Fibroblast of gingiva (primary cell): ENCODE measurements around the gene KRTAP20-4.

Experiments used
- DNase-seq: peaks from one replicate; pipeline ENCODE4 v3.0.0-alpha.2; 2011; ENCODE audit warnings: low read depth

Gene KRTAP20-4

DNA sequence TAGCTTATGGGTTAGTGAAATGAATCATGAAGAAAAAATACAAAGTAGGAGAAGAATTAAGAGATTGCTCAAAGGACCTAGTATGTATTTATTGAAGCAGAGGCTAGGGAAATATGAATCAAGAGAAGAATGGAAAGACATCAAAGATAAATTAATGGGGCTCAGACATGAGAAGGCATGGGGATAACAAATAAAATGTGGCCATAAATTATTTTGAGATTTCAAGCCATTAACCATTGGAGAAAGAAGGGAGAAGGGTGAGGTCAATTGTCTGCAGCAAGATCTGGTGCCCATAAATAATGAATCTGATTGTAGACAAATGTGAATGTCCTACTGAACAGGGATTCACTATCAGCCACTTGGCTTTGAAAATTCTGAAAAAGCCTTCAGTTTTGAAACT, 32.5 kb downstream of the KRTAP20-4 start:
- DNase-seq, result no peak

DNA sequence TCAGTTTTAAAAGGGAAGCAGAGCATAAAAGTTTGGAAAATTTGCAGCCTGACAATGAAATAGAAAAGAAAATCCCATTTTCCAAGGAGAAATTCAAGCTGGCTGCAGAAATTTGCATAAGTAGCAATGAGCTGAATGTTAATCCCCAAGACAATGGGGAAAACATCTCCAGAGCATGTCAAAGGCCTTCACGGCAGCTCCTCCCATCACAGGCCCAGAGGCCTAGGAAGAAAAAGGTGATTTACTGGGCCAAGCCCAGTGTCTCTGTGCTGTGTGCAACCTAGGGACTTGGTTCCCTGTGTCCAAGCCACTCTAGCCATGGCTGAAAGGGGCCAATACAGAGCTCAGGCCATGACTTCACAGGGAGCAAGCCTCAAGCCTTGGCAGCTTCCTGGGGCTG, 48.3 kb downstream of the KRTAP20-4 start:
- DNase-seq, result no peak
